ENCODE results near the gene MYH9. TPM values are rescaled to one million over a fixed set of nuclear protein-coding genes. Genes with fewer than 3 reads are reported as not detected.

MYH9 gene
- total and polyA plus RNA-seq, 2 experiments from 2014 or later = 58.4 to 233 TPM

DNA sequence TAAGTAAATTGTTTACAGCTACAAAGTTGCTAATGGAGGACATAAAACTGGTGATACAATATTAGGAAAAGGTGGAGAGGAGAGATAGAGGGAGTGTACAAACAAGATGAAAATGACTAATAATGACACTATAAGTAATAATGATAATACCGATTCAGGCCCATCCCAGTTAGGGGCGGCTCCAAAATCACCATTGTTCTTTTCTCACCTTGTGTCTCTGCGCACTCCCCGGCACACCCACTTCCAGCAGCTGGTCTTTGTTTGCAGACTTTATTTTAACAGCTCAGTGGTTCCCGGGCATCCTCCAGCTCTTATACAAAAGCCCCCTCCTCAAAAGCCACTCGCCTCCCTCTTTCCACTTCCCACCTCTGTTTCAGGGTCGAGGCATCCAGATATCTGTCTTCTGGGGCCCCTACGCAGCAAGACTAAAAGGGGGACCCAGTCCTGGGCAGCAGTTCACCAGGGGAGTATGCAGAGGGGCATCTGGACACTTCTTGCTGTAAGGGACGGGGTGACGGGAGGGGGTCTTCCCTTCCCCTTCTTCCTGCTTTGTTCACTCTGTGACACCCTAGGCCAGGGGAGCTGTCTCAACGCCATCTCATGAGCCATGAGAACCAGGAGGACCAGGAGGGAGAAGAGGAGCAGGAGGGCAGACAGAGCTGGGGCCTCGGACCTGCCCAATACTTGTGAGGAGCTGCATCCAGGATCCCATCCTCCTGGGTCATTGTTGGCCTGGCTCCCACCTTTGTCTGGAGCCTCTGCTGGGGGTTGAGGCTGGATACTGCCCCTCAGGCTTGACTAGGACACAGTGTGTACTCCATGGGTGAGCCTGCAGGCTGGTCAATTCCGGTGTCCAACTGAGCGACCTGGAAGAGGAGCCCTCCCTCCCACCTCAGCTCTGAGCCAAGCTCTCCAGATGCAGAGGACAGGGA, 151.1 kb downstream of the MYH9 start:
- Histone ChIP-seq H3K36me3 (ENCODE audit: insufficient read depth) (no peaks in the 10 kb centered on the region), H3K79me2 (replicated peaks; ENCODE audit: insufficient read depth) (no peaks in the 10 kb centered on the region; the same call in 1 of the 2 replicates), H3K4me3 (no peak overlapping the region), H3K9me2 (ENCODE audit: insufficient read depth) (no peaks in the 10 kb centered on the region), H3K27me3 (ENCODE audit: insufficient read depth) (no peaks in the 10 kb centered on the region), H3K4me1 (ENCODE audit: insufficient read depth) (peaks cover 8% of the 10 kb centered on the region), H4K20me1 (replicated peaks; ENCODE audit: insufficient read depth) (no peaks in the 10 kb centered on the region), H3K4me2 (no peak overlapping the region), H3F3A (replicated peaks; ENCODE audit: low read depth) (no peaks in the 10 kb centered on the region), H3K27ac (ENCODE audit: low read depth) (no peak overlapping the region), H2AFZ (no peak overlapping the region)
- peaks cover 16% of the 10 kb centered on the region for H3K36me3 Mint-ChIP-seq (ENCODE audit: low read depth)
- H3K27me3 Mint-ChIP-seq (ENCODE audit: insufficient read depth, low read depth, poor library complexity) = peaks cover 14% of the 10 kb centered on the region
- ATAC-seq (no peak), DNase-seq (ENCODE audit: low spot score) (no peak)
- peaks cover 22% of the 10 kb centered on the region for H3K4me1 Mint-ChIP-seq
- TF ChIP-seq JUNB (IDR thresholded peaks at IDR 0.05; ENCODE audit: unreplicated experiment) (no peak), REST (IDR thresholded peaks at IDR 0.05; ENCODE audit: unreplicated experiment) (no peak), NANOG (IDR thresholded peaks at IDR 0.05; ENCODE audit: borderline replicate concordance) (no peak)
- TF ChIP-seq, protein P1, sequence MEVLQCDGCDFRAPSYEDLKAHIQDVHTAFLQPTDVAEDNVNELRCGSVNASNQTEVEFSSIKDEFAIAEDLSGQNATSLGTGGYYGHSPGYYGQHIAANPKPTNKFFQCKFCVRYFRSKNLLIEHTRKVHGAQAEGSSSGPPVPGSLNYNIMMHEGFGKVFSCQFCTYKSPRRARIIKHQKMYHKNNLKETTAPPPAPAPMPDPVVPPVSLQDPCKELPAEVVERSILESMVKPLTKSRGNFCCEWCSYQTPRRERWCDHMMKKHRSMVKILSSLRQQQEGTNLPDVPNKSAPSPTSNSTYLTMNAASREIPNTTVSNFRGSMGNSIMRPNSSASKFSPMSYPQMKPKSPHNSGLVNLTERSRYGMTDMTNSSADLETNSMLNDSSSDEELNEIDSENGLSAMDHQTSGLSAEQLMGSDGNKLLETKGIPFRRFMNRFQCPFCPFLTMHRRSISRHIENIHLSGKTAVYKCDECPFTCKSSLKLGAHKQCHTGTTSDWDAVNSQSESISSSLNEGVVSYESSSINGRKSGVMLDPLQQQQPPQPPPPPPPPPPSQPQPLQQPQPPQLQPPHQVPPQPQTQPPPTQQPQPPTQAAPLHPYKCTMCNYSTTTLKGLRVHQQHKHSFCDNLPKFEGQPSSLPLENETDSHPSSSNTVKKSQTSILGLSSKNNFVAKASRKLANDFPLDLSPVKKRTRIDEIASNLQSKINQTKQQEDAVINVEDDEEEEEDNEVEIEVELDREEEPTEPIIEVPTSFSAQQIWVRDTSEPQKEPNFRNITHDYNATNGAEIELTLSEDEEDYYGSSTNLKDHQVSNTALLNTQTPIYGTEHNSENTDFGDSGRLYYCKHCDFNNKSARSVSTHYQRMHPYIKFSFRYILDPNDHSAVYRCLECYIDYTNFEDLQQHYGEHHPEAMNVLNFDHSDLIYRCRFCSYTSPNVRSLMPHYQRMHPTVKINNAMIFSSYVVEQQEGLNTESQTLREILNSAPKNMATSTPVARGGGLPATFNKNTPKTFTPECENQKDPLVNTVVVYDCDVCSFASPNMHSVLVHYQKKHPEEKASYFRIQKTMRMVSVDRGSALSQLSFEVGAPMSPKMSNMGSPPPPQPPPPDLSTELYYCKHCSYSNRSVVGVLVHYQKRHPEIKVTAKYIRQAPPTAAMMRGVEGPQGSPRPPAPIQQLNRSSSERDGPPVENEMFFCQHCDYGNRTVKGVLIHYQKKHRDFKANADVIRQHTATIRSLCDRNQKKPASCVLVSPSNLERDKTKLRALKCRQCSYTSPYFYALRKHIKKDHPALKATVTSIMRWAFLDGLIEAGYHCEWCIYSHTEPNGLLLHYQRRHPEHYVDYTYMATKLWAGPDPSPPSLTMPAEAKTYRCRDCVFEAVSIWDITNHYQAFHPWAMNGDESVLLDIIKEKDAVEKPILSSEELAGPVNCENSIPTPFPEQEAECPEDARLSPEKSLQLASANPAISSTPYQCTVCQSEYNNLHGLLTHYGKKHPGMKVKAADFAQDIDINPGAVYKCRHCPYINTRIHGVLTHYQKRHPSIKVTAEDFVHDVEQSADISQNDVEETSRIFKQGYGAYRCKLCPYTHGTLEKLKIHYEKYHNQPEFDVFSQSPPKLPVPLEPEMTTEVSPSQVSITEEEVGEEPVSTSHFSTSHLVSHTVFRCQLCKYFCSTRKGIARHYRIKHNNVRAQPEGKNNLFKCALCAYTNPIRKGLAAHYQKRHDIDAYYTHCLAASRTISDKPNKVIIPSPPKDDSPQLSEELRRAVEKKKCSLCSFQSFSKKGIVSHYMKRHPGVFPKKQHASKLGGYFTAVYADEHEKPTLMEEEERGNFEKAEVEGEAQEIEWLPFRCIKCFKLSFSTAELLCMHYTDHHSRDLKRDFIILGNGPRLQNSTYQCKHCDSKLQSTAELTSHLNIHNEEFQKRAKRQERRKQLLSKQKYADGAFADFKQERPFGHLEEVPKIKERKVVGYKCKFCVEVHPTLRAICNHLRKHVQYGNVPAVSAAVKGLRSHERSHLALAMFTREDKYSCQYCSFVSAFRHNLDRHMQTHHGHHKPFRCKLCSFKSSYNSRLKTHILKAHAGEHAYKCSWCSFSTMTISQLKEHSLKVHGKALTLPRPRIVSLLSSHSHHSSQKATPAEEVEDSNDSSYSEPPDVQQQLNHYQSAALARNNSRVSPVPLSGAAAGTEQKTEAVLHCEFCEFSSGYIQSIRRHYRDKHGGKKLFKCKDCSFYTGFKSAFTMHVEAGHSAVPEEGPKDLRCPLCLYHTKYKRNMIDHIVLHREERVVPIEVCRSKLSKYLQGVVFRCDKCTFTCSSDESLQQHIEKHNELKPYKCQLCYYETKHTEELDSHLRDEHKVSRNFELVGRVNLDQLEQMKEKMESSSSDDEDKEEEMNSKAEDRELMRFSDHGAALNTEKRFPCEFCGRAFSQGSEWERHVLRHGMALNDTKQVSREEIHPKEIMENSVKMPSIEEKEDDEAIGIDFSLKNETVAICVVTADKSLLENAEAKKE (CRISPR knock-in tag; IDR thresholded peaks at IDR 0.05) = no peak
- H3K9me3 Mint-ChIP-seq = peaks cover 4% of the 10 kb centered on the region
- H3K27ac Mint-ChIP-seq = no peak overlapping the region; the same call in 1 of the 2 replicates
- no peak overlapping the region for H3K4me3 Mint-ChIP-seq
